ENCODE measurements around the gene PXYLP1. TPM values are rescaled to one million over a fixed set of nuclear protein-coding genes. Genes with fewer than 3 reads are reported as not detected.

Gene PXYLP1
- polyA plus RNA-seq, 3 donors: 4.1 to 10.9 (median 5.8) TPM

DNA sequence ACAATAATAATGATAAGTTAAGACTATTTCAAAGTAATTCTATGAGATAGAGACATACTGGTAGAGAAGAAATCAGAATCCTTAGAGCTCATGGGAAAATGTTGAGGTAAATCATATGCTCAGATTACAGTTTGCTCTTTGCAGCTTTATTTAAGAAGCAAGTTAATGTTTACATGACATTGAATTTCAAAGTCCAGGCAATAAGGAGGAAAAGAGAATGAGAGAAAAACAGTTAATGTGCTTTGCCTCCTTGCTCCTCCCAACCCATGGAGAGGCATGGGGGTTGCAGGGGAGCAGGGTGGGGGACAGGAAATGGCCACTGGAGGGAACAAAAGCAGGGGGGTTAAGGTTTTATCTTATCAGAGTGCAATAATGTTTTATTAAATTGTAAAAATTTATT lies 94.5 kb downstream of the PXYLP1 start:
- Mint-ChIP-seq H3K36me3 (no peaks in the 10 kb centered on the region), H3K4me3 (no peak overlapping the region), H3K27ac (no peak overlapping the region), H3K4me1 (no peaks in the 10 kb centered on the region), H3K27me3 (ENCODE audit: low read depth in 3 of 3) (no peaks in the 10 kb centered on the region), H3K9me3 (no peaks in the 10 kb centered on the region)
- no peak overlapping the region for H3K4me3 ChIP-seq (replicated peaks in 1 of 3; ENCODE audit: low read depth in 2 of 3, low read length in 3 of 3)
- DNase-seq: no peak
- no peak overlapping the region for H3K4me2 ChIP-seq (replicated peaks; ENCODE audit: extremely low read depth, low read length, poor library complexity, severe bottlenecking)
- H3K9ac ChIP-seq (ENCODE audit: insufficient read depth, low read length, poor library complexity, severe bottlenecking): no peak overlapping the region
- H3K9me3 ChIP-seq (replicated peaks in 1 of 2; ENCODE audit: control insufficient read depth in 1 of 2, insufficient read depth in 1 of 2, low read length in 2 of 2): no peaks in the 10 kb centered on the region
- H4K20me1 ChIP-seq (ENCODE audit: insufficient read depth, low read length): no peaks in the 10 kb centered on the region
- H2AFZ ChIP-seq (ENCODE audit: insufficient read depth, low read depth, low read length, poor library complexity, severe bottlenecking): no peak overlapping the region
- no peaks in the 10 kb centered on the region for H3K27me3 ChIP-seq (ENCODE audit: control insufficient read depth in 2 of 2, insufficient read depth in 2 of 2, low read length in 2 of 2)
- no peaks in the 10 kb centered on the region for H3K36me3 ChIP-seq (replicated peaks in 1 of 2; ENCODE audit: control insufficient read depth in 1 of 2, insufficient read depth in 2 of 2, low read length in 2 of 2)
- H3K4me1 ChIP-seq (ENCODE audit: control insufficient read depth in 1 of 2, insufficient read depth in 2 of 2, low read length in 2 of 2): no peaks in the 10 kb centered on the region
- H3K27ac ChIP-seq (ENCODE audit: low read depth in 1 of 2, low read length in 2 of 2): no peak overlapping the region
- intact Hi-C loops (cut with micrococcal nuclease): no loop called here
- no peaks in the 10 kb centered on the region for H3K79me2 ChIP-seq (ENCODE audit: insufficient read depth, low read length)
- TF ChIP-seq, protein P1, sequence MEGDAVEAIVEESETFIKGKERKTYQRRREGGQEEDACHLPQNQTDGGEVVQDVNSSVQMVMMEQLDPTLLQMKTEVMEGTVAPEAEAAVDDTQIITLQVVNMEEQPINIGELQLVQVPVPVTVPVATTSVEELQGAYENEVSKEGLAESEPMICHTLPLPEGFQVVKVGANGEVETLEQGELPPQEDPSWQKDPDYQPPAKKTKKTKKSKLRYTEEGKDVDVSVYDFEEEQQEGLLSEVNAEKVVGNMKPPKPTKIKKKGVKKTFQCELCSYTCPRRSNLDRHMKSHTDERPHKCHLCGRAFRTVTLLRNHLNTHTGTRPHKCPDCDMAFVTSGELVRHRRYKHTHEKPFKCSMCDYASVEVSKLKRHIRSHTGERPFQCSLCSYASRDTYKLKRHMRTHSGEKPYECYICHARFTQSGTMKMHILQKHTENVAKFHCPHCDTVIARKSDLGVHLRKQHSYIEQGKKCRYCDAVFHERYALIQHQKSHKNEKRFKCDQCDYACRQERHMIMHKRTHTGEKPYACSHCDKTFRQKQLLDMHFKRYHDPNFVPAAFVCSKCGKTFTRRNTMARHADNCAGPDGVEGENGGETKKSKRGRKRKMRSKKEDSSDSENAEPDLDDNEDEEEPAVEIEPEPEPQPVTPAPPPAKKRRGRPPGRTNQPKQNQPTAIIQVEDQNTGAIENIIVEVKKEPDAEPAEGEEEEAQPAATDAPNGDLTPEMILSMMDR (IDR thresholded peaks at IDR 0.05): no peak

DNA sequence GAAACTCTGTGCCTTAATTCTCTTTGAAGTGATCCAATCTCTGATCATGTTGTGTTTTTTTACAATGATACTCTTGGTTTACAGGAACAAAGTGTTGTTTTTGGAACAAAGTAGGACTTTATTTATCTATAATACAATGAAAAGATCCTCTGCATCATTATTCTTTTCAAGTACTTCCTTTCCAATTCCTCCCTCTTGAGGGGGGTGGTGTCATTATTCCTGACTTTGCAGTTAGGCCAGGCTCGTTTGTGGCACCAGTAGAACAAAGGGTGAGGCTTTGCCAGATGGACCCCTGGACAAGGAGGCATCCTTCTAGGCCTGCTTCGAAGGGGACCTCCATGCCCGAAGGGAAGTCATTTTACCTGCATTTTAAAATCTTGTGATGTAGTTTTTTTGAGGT lies 95.0 kb downstream of the PXYLP1 start:
- H4K20me1 ChIP-seq (ENCODE audit: insufficient read depth, low read length): no peaks in the 10 kb centered on the region
- H3K9ac ChIP-seq (ENCODE audit: insufficient read depth, low read length, poor library complexity, severe bottlenecking): no peak overlapping the region
- no peaks in the 10 kb centered on the region for H3K4me1 ChIP-seq (ENCODE audit: control insufficient read depth in 1 of 2, insufficient read depth in 2 of 2, low read length in 2 of 2)
- Mint-ChIP-seq H3K36me3 (no peaks in the 10 kb centered on the region), H3K4me3 (no peak overlapping the region), H3K9me3 (no peaks in the 10 kb centered on the region), H3K4me1 (no peaks in the 10 kb centered on the region), H3K27ac (no peak overlapping the region), H3K27me3 (ENCODE audit: low read depth in 3 of 3) (no peaks in the 10 kb centered on the region)
- TF ChIP-seq, protein P1 (IDR thresholded peaks at IDR 0.05): no peak
- no peaks in the 10 kb centered on the region for H3K27me3 ChIP-seq (ENCODE audit: control insufficient read depth in 2 of 2, insufficient read depth in 2 of 2, low read length in 2 of 2)
- H3K4me2 ChIP-seq (replicated peaks; ENCODE audit: extremely low read depth, low read length, poor library complexity, severe bottlenecking): no peak overlapping the region
- H2AFZ ChIP-seq (ENCODE audit: insufficient read depth, low read depth, low read length, poor library complexity, severe bottlenecking): no peak overlapping the region
- intact Hi-C loops (cut with micrococcal nuclease): no loop called here
- no peaks in the 10 kb centered on the region for H3K36me3 ChIP-seq (replicated peaks in 1 of 2; ENCODE audit: control insufficient read depth in 1 of 2, insufficient read depth in 2 of 2, low read length in 2 of 2)
- H3K27ac ChIP-seq (ENCODE audit: low read depth in 1 of 2, low read length in 2 of 2): no peak overlapping the region
- no CpG with 5 or more reads among the region's 3 CpGs for WGBS (ENCODE audit: insufficient coverage)
- no peaks in the 10 kb centered on the region for H3K9me3 ChIP-seq (replicated peaks in 1 of 2; ENCODE audit: control insufficient read depth in 1 of 2, insufficient read depth in 1 of 2, low read length in 2 of 2)
- H3K4me3 ChIP-seq (replicated peaks in 1 of 3; ENCODE audit: low read depth in 2 of 3, low read length in 3 of 3): no peak overlapping the region
- H3K79me2 ChIP-seq (ENCODE audit: insufficient read depth, low read length): no peaks in the 10 kb centered on the region
- DNase-seq: no peak
